22Rv1 (cell line): ENCODE data around the gene NARS2.

Experiments
- CTCF ChIP-seq: fragments of 450-650 bp; IDR thresholded peaks from 2 replicates; pipeline ENCODE4 v1.5.1; 2017; ENCODE audit warnings: mild to moderate bottlenecking
- ZFX ChIP-seq: fragments of 450-650 bp; IDR thresholded peaks from 2 replicates; pipeline ENCODE4 v1.6.1; 2017; ENCODE audit warnings: antibody characterized with exemption, borderline replicate concordance

DNA sequence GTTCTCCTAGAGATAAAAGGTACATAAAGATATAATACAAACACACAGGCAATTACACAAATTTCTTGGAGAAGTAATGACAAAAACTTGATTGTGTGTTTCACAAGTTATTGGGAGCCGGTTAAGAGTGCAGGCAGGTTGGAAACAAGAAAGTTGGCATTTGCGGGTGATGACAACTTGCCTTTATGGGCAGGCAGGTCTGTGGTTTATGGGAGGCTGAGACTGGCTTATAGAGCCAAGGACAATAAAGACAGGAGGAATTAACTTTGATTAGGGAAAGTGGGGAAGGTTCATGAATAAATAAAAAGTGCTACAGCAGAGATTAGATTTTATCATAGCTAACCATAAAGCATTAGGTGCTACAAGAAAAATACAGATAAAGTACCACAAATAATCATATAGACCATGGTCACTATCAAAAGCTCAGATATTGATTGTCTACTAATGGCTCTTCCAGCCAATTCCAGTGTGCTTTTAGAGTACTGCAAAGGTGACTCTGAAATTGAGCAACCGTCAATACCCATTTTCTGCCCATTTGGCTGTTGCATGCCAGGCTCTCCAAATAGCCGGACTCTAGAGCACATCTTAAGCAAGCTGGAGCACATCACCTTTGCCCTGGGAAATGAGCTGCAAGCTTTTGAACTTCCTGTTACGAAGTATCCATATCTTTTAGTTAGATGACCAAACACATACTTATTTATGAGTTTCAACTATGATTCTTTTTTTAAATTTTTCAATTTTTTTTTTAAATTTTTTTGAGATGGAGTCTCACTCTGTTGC, 123.1 kb downstream of the NARS2 start:
- TF ChIP-seq CTCF (no peak), ZFX (no peak)
